Stimulated activated CD4-positive, alpha-beta T cell treated with anti-CD3 and anti-CD28 coated beads, Interleukin-15, amount 100 ng/mL, for 24 hours (primary cell): ENCODE results near the gene CETN2.
"Not testable (repeated sequence)": the region's sequence is repeated elsewhere in the genome, so short reads cannot be mapped to it uniquely, and the experiment has no call there.

Experiments used
- DNase-seq: peaks from one replicate; pipeline ENCODE4 v3.0.0-alpha.2; 2020

The CETN2 gene

DNA sequence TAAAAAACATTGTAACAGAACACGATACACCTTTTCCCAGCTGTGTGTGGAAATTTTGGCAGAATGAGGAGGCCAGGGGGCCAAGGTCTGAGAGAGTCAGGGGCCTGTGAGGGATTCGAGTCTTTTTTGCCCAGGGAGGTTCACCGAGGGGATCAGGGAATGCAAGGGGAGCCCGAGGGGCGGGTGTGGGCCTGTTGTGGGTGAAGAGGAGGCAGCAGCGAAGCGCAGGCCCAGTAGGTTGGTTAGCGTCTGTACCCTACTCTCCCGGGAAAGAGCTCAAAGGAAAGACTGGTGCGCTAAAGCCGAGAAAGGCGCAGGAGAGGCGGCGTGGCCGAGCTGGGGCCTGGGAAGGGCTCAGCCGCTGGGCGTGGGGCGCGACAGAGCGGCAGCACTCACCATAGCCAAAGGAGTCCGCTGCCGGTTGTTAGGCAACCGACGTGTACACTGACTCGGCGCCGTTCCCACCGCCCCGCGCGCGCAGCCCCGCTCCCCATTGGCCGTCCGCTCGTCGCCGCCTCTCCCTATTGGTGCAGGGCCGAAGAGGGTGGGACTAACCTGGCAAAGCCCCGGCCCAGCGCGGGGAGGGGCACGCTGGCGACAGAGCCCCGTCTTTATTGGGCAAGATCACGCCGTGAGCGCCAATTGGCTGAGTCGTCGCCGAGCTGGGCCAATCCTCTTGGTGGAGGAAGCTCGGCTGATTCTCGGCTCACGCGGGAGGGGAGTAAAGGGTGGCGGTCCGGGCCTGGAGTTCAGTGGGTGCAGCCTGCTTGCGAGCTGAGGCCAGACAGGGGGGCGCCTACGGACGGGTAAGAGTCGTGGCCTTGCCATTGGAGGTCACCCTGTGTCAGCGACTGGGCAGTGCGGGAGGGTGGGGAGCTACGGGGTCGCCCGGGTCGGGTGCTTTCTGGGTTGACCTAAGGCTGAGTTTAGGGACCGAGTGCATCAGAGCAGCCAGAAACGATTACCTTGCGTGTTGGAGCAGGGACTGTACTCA, at the start of gene CETN2, which contains the start of gene NSDHL:
CETN2 (minus strand) TSS at position 446 of the 994 bp plus-strand sequence; CDS start at position 399, 47 bp downstream.
NSDHL (plus strand) TSS at position 752 of the 994 bp plus-strand sequence. CDS start 15,262 bp downstream, outside the sequence.
- peak; percentile 94 for DNase-seq

DNA sequence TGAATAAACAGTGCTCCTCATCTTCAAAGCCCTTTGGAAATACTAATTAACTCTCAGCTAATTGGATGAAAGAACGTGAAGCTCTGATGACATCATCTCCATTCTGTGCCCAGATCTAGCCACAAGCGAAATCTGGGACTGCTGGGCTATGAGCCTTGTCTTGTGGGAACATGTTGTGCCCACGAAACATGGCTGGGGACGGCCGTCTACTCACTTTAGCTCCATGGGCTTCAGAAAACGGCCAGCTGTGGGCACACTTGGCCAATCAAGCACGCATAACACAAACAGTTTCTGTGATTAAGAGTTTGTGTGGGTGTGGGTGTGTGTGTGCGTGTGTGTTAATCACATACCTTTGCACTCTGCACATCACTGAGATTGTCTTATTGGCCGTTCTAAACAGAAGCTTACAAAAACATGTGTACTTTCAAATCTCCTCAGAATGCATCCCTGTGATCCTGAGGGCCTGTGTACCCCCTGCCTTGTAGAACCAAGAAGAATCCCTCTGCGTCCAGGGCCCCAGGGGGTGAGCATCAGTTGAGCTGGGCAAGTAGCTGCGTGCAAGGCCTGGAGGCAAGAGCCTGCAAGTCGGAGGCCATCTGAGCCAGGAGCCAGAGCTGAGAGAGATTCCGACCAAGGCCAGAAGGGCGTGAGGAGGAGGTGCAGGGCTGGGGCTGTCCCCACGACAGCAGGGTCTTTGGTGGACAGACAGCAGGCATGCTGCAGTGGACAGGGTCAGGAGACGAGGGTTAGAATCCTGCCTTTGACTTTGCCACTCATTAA, 48.6 kb upstream of the CETN2 start:
- no peak for DNase-seq

DNA sequence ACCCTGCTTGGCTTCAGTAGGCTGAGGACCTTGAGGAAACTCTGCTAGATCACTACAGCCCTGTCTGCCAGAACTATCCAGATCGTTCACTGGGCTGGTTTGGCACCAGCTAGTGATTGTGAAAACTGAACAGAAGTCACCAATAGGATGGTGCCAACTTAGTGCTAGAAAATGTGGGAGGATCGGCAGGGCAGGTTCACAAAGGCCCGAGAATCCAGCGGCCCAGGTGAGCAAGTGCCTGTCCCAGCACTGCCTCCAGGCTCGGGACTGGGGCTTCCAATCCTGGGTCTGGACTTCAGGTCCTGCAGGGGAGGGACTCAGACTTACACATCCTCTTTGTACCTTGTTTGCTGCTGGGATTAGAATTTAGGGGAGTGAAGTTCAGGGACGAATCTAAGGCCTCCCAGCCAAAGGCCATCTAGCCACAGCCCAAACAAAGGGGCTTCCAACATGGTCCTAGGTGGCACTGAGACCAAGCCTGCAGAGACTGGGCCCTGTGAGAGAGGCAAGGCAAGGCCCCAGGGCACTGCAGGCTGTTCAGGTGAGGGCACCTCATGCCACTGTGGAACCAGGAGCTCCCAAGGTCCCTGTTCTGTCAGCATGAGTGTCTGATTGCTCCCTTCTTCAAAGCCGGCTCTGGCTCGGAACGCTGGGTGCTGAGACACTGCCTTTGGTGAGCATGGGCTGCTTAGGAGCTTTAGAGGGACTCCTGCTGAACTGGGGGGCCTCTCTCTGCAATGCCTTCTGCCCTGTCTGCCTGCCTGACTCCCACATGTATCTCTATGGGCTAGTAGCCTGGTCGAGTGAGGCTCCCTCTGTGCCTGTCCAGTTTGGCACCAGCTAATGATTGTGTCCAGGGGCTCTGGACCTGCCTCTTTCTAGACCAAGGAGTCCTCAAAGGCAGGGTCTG, 46.6 kb upstream of the CETN2 start:
- DNase-seq, result no peak

DNA sequence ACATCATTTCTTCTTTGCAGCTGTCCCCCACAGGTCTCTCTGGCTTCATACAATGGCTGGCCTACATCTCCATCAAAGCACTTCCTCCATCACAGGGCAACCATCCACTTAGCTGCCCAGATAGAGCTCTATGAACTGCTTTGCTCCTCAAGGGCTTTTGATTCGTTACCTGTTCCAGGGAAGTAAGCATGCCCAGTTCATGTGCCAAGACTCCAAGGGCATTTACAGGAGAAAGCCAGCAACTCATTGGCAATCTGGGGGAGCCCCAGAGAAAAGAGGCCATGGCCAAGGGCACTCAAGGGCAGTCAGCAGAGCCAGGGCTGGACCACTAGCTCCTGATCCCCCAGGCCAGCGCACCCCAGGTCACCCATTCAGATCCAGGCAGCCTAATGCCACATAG, 42.8 kb upstream of the CETN2 start:
- no peak for DNase-seq

DNA sequence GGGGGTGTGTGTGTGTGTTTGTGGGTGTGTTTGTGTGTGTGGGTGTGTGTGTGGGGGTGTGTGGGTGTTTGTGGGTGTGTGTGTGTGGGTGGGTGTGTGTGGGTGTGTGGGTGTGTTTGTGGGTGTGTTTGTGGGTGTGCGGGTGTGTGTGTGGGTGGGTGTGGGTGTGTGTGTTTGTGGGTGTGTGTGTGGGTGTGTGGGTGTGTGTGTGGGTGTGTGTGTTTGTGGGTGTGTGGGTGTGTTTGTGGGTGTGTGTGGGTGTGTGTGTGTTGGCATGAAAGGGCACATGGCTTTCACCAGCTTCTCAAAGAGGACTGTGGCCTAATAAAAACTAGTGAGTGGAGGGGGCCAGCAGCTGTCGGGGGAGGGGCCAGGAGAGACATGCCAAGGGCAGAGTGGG, 42.0 kb upstream of the CETN2 start:
- DNase-seq, result no peak

DNA sequence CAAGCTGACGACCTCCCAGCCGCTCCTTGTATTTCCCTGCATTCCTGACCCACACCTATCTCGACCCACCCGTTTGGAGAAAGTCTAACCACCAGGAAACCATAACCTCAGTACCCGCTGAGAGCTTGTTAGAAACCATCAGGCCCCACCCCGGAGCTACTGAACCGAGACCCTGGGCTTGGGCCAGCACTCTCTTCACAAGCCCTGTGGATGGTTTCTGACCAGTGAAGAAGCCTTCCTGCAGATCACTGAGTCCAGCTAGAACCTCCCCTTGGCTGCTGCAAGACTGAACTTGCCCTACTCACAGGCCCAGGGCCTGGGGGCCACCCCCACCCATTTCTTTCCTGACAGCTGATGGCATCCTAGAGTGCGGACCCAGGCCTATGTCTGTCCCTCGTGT, 40.7 kb upstream of the CETN2 start:
- DNase-seq, result no peak

DNA sequence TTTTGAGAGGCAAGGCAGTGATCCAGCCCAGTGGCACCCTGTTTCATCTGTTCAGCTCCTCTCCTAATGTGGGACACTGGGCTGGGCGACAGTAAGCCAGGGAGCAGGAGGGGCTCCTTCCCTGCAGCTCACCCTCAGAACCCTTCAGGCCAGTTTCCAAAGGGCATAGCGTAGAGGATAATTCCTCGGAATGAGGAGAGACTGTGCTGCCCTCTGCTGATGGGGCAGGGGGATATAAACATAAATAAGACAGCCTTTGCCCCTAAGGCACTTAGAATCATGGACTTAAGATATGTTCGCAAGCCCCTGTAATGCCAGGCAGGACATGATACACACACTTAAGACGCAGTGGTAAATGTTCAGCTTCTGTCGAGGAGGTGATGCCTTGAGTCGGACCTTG, 39.4 kb upstream of the CETN2 start:
- DNase-seq, result no peak

DNA sequence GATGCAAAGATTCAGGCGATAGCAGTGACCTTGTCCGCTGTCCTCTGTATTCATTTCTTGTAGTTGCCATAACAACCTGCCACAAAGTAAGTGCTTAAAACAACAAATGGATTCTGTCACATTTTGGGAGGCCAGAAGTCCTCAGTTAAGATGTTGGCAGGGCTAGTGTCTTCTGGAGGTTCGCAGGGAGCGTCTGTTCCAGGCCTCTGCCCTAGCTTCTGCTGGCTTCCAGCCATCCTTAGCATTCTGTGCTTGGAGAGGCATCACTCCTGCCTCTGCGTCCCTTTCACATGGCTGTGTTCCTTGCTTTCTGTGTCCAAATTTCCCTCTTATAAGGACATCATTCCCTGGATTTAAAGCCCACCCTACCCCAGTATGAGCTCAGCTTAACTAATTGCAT, 35.8 kb upstream of the CETN2 start:
- DNase-seq, result no peak

DNA sequence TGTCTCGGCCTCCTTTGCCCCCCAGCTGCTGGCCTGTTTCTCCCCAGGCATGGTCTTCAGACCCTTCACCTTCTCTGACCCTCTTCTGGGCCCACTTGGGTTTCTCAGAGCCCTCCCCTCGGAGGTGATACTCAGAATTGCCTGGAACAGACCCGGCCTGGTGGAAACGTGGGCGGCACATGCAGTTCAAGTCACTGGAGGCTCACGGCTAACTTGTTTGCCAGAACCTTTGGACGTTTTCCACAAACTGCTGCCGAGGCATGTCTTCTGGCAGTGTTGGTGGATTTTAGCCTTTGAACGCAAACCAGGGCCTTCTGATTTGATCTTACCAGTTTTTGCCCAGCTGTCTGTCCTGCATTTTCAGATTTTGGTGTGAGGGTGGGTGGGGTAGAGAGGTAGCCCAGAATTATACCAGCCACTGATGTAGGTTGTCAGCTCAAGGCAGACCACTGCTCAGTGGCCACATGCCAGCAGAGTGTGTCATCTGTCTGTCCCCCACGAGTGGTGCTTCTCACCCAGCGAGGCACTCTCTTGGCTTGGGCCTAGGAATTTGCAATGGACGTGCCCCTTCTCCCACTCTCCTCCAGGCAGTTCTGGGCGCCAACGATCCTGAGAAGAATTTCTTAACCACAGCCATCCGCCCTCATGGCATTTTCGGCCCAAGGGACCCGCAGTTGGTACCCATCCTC, 34.8 kb upstream of the CETN2 start:
- DNase-seq, result no peak

DNA sequence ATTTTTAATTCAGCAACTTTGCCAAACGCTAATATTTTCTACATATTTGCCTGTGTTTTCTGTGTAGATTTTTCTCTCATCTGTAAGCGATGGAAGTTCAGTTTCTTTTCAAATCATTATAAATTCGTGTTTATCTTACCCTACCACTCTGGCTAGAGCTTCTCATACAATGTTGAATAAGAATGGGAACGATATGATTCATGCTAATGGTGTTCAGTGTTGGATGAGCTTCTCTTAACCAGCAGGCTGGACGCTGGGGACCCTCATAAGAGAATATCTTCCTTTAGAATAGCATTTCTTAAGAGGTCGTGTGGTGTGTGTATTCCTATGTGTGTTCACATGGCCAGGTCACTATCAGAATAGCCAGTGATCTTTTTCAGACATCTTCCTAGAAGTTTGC, 31.3 kb upstream of the CETN2 start:
- DNase-seq, result no peak

DNA sequence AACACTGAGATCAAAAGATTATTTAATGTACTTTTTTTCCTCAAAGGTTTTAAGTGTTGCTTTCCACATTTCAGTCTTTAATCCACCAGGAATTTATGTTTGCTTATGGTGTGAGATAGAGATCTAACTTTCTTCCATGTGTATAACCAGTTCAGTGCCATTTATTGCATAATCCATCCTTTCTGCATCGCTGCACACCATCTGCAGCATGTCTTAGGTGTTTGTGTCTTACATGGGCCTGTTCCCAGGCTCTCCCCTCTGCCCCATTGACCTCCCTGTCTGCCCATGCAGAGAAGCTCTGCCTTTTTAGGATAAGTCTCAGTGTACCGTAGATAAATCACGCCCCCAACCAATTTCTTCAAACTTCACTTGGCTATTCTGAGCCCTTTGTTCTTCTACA, 30.6 kb upstream of the CETN2 start:
- no peak for DNase-seq

DNA sequence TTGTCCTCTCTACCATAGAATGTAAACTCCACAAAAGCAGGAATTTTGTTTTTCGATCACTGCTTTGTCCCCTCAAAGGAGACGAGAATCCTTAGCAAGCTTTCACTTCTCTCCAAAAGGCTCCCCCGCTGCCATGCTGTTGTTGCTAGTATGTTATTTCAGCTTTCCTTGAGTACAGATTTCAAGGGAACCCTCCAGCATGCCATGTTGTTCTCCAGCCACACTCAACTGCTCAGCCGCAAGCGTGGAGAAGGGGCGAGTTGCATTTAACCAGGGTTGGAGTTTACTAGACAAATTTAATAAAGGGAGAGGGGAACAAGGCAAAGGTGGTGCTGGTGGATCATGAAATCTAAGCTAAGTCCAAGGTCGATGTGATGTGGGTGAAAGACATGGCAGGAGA, 23.4 kb upstream of the CETN2 start:
- DNase-seq, result no peak

DNA sequence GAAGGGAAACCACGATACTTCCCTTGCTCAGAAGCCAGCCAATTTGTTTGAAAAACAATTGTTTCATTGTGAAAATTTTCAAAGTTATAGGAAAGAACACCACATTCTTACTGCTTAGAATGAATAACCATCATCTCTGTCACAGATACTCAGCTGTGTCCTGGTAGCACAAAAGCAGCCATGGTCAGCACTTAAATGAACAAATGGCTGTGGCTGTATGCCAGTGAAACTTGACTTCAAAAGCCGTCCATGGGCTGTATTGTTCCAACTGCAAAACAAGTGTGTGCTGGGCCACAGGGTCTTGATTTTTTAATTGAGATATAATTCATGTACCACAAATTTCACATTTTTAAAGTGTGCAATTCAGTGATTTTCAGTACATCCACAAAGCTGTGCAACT, 19.9 kb upstream of the CETN2 start:
- no peak for DNase-seq

DNA sequence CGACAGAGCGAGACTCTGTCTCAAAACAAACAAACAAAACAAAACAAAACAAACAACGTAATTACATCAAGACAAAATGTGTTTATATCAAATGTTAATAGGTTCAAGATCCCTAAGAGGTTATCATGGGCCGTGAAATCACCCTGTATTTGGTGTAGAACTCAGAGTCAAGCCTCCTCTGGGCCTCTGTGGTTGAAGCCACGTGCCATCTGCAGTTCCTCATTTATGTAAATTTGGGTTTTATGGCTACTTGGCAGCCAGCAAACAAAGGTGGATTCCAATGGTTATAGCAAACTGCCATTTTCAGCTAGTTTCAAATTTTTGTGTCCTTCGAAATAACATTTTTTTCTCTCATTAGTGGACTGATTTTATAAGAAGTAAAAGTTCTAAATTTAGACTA, 16.7 kb upstream of the CETN2 start:
- no peak for DNase-seq

DNA sequence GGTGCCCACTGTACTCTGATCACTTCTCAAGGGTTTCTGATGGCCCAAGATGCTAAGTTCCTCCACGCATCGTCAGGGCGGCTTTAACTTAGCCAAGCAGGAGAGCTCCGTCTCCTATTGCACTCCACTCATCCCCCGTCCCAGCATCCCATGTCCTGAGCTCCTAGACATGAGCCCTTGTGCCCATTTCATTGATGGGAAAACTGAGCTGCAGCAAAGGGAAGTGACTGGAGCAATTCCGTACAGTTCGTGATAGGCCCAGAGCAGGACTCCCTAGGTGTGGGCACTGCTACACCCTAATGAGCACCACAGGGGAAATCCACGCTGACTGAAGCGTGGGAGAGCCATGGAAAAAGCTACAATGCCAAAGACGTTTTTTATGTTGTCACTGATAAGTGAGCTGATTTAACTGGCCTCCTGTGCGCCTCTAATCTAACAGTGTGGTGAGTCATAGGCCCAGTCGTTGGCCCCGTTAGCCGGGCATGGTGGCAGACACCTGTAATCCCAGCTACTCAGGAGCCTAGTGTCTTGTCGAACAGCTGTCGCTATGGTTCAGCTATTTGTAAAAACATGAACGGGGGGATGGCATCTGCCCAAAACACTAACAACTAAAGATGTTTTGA, 15.2 kb upstream of the CETN2 start:
- no peak for DNase-seq

DNA sequence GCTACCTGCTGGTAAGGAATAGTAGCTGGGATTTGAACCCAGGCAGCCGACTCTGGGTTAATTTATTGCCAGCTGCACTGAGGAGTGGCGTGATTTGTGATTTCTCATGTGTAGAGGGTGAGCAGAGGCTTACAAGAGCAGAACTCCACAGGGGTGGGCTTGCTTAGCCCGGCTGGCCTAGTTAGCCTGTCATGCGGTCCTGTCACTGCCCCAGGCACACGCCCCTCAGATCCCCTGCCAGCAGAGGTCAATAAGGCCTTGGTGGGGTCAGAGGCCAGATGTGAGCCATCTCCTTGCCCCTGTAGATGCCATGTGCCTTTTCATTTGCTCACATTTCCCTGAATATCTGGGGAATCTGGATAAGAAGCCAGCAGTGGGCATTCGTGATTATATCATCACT, 13.7 kb upstream of the CETN2 start:
- no peak for DNase-seq

DNA sequence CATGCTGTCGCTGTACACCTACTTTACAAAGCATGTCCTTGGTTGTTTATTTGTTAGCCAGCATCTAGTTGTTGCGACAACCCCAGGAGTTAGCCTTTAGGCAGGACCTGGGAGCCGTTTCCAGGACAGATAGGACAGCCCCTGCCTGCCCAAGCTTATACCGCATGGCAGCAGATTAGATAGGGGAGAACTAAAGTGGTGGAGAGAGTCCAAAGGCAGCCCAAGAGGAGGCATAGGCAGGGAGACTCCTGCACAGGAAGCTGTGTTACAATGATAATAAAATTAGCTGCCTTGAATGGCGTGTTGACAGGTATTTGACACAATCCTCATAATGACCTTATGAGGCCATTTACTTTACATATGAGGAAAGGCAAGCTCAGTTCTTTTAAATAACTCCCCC, 13.3 kb upstream of the CETN2 start:
- no peak for DNase-seq

DNA sequence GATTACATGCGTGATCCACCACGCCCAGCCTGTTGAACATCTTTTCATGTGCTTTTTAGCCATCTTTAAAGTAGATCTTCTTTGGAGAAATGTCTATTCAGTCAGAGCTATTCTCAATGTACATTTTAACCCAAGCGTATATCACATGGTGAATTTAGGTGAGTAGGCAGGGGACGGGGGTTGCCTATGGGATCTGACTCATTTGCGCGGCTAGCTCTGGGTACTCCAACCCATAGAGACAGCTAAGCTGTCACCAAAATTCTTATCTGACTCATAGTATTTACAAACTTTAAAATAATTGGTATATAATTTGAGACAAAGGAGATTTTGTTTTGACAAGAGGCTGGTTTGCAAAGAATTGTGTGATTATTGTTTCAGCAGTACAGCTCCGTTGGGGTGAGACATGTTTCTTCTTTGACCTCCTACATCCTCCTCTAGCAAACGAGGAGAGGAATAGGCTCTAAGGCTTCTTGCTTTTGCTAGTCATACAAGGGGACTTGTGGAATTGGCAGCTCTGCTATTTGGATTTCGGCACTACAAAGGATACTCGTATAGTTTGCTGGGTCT, 12.3 kb upstream of the CETN2 start:
- DNase-seq, result no peak

DNA sequence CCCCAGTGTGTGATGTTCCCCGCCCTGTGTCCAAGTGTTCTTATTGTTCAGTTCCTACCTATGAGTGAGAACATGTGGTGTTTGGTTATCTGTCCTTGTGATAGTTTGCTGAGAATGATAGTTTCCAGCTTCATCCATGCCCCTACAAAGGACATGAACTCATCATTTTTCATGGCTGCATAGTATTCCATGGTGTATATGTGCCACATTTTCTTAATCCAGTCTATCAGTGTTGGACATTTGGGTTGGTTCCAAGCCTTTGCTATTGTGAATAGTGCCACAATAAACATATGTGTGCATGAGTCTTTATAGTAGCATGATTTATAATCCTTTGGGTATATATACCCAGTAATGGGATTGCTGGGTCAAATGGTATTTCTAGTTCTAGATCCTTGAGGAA, 4.9 kb upstream of the CETN2 start:
- not testable (repeated sequence) for DNase-seq

DNA sequence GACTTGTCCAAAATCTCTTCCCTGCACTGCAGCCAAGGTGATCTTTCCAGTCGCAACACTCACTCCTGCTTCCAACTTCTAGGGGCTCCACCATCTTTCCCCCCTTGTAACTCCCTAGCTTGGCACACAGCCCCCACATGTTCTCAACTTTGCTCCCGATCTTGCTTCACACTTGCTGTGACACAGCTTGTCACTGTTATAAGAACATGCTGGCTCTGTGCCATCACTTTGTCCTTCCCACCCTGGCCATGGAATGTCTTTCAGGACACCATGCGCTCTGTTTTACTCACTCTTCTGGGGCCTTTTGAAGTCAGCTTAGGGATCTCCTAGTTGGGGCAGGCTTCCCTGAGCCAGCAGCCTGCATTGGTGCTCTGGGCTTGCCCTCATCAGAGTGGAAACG, 2.8 kb upstream of the CETN2 start:
- no peak for DNase-seq

DNA sequence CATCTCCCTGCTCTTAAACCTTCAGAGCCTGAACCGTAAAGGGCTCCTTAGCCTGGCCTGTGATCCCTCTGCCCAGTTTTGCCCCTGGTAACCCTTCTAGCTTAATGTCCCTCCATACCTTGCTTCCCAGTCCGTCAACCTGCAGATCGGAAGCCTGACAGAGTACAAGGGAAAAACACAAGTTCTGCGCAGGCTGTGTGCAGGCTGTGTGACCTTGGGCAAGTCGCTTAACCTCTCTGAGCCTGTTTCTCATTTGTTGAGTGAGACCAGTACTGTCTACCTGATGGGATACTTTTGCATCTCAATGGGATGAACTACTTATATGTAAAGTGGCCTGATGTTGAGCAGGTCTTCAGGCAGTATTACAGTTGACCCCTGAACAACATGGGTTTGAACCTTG, 2.0 kb upstream of the CETN2 start:
- no peak for DNase-seq
